Left renal pelvis (tissue), 4 donors: ENCODE results near the gene LSM12. TPM values are rescaled to one million over a fixed set of nuclear protein-coding genes. Genes with fewer than 3 reads are reported as not detected.

ENCODE experiments used
- DNase-seq, 4 donors: peaks; one replicate each; pipeline ENCODE4 v3.0.0-alpha.2; 2013; ENCODE audit warnings: low read depth in 4 of 4, low spot score in 3 of 4
- polyA plus RNA-seq, 4 donors: library from polyadenylated mRNA; unstranded; fragments of 120-200 nt; gene quantifications; one replicate each; pipeline ENCODE4 v1.2.1, GENCODE V29; 2013; ENCODE audit not compliant: insufficient read length in 4 of 4

Gene LSM12
- polyA plus RNA-seq, 4 donors, result 34.2 to 48.7 (median 41.2) TPM

DNA sequence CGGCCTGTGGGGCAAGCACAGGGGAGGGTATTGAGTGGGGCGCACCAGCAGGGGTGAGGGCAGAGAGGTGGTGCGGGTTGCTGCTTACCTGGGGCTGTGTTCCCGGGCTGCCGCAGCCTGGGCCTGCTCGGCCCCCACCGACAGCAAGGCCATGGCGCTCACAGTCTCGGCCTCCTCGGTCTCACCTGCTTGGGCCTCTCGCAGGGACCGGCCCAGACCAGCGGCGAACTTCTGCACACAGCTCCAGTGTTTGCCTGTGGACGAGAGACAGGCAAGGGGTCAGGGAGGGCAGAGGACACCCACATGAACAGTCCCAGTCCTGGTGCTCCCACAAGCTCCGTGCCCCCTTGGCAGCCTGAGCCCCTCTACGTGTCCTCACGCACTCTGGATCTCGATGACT lies 11.9 kb upstream of the LSM12 start:
- DNase-seq, result no peak

DNA sequence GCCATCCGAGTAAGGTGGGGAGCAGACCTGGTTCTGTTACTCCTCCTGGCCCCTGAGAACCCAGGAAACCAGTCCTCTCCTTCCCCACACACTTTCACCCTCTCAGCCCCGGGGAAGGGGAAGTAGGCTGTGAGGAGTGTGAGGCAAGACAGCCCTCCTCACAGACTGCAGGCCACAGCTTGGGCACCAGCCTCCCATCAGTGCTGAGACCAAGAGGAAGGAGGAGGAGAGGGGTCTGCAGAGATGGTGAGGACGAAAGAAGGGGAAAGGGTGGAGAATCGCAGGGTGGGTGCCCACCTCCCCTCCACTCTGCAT lies 11.1 kb upstream of the LSM12 start:
- no peak for DNase-seq

DNA sequence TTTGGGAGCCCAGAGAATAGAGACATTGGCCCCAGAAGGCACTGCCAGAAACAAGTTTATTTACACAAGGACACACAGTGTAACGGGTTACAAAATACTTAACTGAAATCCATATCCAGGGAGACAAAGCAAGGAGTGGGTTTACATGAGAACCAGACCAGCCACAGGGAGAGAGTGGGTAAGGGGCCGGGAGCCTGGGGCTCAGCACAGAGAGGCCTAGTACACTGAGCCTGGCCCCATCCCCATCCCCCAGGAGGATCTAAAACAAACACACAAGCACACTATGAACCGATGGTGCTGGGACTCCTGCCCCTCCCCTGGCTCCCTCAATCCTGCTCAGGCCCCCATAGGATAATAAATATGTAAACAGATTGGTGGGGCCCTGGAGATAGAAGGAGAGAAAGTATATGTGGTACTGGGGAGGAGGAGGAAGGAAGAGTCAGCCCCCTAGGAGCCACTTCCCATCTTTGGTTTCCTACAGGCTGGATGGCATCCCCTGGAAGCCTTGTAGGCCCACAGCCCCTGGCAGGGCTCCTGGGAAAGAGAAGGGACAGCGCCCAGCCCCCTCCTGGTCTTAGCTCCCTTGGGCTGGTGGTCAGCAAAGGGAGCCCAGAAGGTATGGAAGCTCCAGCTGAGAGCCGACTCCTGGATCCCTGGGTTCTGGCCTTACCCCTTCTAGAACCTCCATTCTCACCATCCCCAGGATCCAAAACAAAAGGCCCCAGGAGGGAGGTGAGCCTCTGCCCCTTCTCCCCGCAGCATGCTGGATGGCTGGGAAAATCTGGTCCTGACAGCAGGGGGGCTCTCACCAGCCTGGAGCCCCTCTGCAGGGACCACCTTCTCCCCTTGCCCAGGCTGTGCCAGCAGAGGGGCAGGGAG lies 10.5 kb upstream of the LSM12 start:
- no peak for DNase-seq

DNA sequence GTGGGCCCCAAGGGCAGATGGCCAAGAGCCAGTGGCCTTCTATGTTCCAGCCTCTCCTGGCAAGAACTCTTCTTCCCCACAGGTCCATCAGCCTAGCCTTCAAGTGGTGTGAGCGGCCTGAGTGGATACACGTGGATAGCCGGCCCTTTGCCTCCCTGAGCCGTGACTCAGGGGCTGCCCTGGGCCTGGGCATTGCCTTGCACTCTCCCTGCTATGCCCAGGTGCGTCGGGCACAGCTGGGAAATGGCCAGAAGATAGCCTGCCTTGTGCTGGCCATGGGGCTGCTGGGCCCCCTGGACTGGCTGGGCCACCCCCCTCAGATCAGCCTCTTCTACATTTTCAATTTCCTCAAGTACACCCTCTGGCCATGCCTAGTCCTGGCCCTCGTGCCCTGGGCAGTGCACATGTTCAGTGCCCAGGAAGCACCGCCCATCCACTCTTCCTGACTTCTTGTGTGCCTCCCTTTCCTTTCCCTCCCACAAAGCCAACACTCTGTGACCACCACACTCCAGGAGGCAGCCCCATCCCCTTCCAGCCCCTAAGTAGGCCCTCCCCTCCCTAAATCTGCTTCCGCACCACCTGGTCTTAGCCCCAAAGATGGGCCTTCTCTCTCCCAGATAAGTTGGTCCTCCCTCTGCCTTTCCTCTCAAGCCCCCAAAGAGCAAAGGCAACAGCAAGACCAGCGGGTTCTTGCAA lies 9.3 kb upstream of the LSM12 start:
- DNase-seq, result no peak

DNA sequence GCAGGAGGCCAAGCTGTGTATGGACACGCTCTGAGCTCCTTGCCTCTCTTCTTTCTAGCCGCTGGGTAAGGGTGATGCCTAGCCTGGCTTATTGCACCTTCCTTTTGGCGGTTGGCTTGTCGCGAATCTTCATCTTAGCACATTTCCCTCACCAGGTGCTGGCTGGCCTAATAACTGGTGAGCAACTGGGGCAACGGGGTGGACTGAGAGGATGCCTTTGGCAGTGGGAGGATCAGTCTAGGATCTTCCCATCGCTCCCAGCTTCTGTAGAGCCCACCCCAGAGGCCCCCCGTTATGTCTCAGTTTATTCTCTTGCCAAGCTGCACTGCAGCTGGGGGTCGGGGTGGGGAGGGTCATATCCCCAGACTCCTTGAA lies 8.4 kb upstream of the LSM12 start:
- no peak for DNase-seq

DNA sequence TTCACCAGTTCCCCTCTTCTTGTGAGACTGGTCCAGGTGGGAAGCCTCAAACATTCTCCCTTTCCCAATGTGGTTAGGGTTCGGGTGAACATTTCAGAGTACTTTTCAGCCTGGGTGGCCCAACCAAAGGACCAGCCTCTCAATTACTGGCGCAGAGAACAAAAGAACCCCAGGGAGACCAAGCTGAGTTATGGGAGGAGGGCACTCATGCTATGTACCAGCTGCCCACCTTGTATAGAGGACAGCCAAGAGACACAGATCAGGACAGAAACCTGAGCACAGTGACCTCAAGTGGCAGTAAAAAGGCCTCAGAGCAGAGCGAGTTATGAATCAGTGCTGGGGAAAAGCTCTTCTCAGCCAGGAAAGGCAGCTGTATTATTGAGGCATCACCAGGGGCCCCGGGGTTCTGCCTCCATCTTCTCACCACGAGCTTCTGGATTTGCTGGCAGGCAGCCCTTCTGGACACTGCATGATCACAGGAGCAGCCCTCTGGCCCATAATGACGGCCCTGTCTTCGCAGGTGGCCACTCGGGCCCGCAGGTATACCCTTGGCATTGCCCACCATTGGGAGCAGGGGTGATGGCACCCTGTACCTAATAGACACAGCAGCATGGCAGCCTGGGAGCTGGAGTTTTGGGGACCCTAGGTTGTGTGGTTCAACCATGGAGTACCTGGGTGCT lies 7.9 kb upstream of the LSM12 start:
- DNase-seq, result no peak

DNA sequence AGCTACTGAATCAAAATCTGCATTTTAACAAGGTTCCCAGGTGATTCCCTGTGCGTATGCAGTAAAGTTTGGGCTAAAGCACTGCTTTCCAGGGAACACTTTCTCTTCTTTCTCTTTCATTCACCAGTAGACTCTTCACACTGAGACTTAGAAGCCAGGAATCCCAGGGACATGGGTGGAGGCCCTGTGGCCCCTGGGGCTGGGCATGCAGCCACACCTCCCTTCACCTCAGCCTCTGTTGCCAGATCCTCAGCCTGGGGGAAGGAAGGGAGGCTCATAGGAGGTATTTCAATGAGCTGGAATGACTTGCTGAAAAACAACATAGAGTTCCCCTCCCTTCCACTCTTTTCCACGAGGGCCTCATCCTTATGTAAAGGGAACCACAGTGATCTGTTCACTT lies 5.3 kb upstream of the LSM12 start:
- no peak for DNase-seq

DNA sequence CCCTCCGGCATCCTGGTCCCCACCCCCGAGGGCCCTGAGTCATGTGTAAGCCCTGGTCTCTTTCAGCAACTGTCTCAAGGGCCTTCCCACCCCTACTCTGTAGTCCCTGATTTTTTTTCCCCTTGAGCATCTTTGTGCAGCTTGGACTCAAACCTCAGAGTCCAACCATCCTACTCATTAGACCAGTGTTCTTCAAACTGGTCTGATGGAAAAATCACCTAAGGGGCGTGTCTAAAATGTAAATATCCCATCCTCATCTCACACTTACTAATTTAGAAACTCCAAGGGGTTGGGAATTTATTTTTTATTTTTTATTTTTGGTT lies 4.7 kb upstream of the LSM12 start:
- no peak for DNase-seq

DNA sequence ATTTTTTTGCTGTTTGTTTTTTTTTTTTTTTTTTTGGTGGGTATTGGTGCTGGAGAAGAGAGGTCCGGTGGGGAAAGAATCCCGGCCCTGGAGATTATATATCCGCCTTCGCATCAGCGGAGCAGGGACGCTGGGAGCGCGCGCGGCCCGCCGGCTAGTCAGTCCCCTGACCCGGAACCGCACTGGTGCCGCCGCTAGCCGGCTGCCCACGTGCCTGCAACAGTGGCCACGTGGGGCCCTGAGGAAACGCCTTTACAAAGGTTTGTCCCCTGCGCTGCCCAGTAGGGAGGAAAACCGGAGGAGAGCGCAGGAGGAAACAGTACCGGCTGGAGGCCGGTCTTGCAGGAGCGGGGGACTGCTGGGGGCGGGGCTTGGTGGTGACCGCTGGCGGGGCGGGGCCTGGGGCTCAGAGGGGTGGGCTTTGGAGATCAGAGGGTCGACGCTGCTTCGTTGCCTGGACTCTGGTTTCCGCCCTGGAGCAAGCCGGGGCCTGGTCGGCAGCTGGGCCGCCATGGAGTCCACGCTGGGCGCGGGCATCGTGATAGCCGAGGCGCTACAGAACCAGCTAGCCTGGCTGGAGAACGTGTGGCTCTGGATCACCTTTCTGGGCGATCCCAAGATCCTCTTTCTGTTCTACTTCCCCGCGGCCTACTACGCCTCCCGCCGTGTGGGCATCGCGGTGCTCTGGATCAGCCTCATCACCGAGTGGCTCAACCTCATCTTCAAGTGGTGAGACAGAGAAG lies 4.2 kb upstream of the LSM12 start, which contains the start of gene G6PC3:
TSS of gene G6PC3 (plus strand) at position 281 of the 743 bp plus-strand sequence. CDS start at position 512, 231 bp downstream.
- peak; percentile 94 to 97 (median 96) for DNase-seq

DNA sequence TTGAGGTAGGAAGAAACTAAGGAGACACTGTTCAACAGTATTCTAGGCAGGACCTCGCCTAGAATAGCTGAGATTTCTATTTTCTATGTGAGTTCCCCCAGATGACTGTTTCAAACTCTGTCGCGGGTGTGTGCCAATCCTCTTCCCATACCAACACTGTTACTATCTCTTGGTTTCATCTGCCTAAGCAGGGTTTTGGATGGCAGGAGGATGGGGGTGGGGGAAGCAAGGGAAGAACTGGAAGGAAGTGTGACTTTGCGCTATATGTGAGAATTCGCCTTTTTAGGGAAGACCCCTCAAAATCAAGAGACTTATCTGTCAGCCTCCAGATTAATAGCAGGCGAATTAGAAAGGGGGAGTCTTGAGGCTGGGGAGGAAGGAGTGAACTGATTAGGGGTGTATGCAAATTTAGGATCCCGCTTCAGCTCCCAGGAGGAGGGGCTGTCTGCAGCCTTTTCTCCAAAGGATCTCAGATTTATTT lies 3.5 kb upstream of the LSM12 start:
- peak in 1 of 4 donors; percentile 7 for DNase-seq

DNA sequence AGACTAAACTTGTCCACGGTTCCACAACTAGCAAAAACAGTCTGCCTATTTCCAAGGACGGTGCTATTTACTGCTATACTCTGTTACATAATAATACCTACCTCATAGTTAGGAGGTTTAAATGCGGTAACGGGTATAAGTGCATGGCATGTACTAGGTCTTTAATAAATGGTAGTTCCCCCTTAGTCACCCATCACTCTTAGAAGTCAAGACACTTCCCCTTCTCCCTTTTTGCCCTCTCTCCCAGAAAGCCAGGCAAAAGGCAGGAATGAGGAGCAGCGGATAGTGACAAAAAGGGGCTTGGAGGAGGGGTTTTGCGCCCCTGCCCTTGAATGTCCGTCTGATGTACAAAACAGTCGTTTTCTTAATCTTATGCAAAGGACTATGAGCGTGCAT lies 1.1 kb upstream of the LSM12 start:
- no peak for DNase-seq

DNA sequence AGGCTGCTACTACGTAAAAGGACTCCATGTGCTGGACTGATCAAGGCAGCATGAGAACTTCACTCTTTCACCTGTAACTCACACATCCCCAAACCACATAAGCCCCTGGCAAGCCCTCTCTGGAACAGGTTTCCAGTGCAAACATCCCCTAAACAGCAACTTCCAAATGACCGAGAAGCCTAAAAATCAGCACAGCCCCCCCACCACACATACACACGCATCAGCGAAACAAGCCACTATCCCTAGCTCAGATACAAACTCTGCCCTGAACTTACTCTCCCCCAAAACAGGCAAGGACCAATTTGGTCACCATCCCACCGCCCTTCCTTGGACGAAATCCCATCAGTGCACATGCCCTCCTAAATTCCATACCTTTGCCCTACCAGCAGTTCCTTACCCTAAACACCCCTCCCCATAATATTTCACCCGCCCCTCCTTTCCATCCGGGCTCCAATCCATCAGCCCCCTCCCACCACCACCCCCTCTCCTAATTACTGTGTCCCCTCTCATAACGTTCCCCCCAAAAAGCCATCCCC lies 735 bp downstream of the LSM12 start:
- no peak for DNase-seq

DNA sequence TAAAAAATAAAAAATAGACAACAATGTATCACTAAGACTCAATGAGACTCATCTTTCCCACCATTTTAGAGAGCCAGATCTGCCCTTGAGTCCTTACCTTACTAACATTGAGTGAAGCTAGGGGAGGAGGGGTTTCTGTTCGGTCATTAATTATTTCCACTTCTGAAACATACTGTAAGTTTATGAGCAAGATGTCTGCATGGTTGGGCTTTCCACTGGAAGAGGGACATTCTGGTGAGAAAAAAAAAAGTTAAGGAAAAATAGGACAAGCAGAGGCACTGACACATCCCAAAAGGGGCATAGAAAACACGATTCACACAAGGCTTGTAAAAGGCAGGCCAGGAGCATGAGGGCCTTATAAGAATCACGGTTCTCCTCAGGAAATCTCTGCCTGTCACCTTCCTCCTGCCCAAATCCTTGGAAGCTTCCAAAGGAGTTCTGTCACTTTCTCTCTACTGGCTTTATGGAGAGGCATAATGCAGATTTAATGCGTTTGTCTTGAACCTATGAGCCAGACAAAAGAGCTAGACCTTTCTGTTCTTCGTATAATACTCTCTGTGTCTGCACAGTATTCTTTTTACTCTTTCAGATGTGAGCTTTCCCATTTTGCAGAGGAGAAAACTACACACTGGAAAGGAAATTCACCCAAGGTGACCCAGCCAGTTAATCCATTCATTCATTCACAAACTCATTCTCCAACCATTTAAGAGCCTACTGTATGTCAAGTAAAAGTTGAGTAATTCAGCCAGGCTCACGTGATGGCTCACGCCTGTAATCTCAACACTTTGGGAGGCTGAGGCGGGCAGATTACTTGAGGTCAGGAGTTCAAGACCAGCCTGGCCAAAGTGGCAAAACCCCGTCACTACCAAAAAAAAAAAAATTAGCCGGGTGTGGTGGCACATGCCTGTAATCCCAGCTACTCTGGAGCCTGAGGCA lies 2.5 kb downstream of the LSM12 start:
- no peak for DNase-seq

DNA sequence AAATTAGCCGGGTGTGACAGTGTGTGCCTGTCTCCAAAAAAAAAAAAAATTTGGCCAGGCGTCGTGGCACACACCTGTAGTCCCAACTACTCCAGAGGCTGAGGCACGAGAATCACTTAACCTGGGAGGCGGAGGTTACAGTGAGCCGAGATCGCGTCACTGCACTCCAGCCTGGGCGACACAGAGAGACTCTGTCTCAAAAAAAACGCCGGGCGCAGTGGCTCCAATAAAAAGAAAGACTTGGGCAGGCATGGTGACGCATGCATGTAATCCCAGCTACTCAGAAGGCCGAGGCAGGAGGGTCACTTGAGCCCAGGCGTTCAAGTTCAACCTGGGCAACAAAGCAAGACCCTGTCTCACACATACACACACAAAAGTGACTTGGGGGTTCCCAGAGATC lies 3.6 kb downstream of the LSM12 start:
- no peak for DNase-seq

DNA sequence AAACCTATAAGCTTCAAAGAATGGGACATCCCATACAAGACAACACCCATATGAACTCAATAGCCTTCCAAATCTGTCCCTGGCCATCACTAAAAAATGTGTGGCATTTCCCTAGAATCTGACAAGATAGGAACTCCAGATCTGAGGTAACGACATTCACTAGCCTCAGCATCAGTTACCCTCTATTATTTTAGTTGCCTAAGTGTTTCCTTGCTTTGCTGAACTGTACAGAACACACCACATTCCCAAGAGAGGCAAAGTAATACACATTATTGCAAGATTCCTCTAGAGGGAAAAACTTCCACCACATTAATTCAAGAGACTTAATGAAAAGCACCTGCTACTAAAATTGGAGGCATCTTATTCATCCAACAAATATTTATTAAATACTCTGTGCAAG lies 5.0 kb downstream of the LSM12 start:
- no peak for DNase-seq

DNA sequence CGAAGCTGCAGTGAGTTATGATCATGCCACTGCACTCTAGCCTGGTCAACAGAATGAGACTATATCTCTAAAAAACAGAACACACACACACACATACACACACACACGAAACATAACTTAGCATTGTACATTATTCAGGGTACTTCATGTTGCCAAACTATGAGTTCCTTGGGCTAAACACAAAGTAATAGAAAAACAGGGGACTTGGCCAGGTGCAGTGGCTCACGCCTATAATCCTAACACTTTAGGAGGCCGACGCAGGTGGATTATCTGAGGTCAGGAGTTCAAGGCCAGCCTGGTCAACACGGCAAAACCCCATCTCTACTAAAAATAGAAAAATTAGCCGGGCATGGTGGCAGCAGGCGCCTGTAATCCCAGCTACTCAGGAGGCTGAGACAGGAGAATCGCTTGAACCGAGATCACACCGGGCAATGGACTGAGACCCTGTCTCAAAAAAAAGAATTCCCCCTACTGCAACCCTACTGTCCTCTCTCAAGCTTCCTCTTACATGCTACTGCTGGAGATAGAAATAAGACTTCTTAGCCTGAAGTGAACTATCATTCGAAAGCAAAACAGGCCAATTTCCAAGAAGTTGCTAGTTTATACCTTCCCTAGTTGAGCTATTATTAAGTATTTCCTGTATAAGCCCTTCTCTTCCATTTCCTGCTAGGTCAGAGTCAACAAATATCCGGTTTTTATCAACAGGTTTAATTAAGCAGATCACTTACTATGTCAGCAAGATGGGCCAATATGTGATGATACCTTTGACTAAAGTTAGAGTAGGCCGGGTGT lies 7.2 kb downstream of the LSM12 start:
- no peak for DNase-seq

DNA sequence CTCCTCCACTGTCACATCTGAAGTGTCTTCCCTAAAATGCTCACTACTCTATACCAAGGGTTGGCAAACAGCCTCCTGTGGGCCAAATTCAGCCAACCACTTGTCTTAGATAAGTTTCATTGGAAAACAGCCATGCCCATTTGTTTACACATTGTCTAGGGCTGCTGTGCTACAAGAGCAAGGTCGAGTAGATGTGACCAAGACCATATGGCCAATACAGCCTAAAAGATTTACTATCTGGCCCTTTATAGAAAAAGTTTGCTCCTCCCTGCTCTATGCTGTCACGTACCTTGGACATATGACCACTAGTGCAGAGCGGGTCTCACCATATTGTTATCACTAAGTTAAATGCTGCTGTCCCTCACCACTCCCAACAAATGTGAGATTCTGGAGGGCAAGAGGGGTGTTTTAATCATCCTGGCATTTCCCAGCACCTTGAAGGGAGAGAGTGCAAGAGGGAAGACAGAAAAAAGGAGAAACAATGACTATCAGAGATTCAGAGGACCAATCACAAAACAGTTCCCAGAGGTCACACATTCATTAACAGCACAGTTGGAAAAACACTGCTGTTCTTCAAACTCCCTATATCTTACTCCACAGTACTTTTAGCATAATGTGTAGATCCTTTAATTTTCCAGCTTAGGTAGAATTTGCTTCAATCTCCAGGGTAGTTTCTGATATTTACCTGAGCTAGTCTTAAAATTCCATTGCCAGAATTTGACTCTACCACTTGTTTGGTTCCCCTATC lies 13.2 kb downstream of the LSM12 start:
- no peak for DNase-seq
